ENCODE measurements around the gene CIITA. TPM values are rescaled to one million over a fixed set of nuclear protein-coding genes. Genes with fewer than 3 reads are reported as not detected.

The CIITA gene
- total and polyA plus RNA-seq, 9 of the 15 experiments (the other 6 are each of a cell fraction or from before 2014, with no cell fraction given): 0.01 to 0.20 (median 0.11) TPM; not detected in 4

GRCh38 chr16:10892782-10893318 is 15.8 kb downstream of the CIITA start (continued):
- TF ChIP-seq NFYB (IDR thresholded peaks at IDR 0.05; ENCODE audit: extremely low read depth, insufficient read length): no peak
- no peak for TF ChIP-seq RBM22 (IDR thresholded peaks at IDR 0.05; ENCODE audit: low read depth, low read length, poor library complexity, severe bottlenecking)
- no peak for TF ChIP-seq CSDE1 (IDR thresholded peaks at IDR 0.05)
- TF ChIP-seq MCM5 (IDR thresholded peaks at IDR 0.05; ENCODE audit: low read depth): no peak

GRCh38 chr16:10895053-10895946 is 18.3 kb downstream of the CIITA start:
- WGBS (ENCODE audit: insufficient coverage, low coverage, missing lambda C conversion rate): 3% methylated on average over 14 of the region's 17 CpGs
- ChIA-PET CTCF (ENCODE audit: low intra/inter-chr PET ratio) (no interaction called here), POLR2A (interaction anchor here (0.6 to 0.7 kb wide), 3 partner anchors 31 to 537 kb away, joined by 3 to 4 read pairs (median 3); no protein-coding TSS in a partner anchor)
- Histone ChIP-seq H3K4me3 (no peak overlapping the region), H3K36me3 (ENCODE audit: control insufficient read depth, insufficient read depth, low read length) (no peaks in the 10 kb centered on the region), H3K27ac (ENCODE audit: extremely low read depth, low read depth, low read length) (no peak overlapping the region), H3K9me3 (replicated peaks; ENCODE audit: control insufficient read depth, insufficient read depth, low read depth, low read length) (no peaks in the 10 kb centered on the region), H3K4me1 (replicated peaks in 1 of 2; ENCODE audit: control insufficient read depth in 2 of 2, insufficient read depth in 2 of 2, low read length in 2 of 2) (no peaks in the 10 kb centered on the region), H3K79me2 (ENCODE audit: control insufficient read depth, insufficient read depth, low read length) (no peaks in the 10 kb centered on the region), H2AFZ (ENCODE audit: low read depth, low read length) (no peak overlapping the region), H3K4me2 (ENCODE audit: insufficient read depth, low read length) (no peak overlapping the region), H3K9me1 (ENCODE audit: control insufficient read depth, insufficient read depth, low read length) (peaks cover 5% of the 10 kb centered on the region), H4K20me1 (replicated peaks; ENCODE audit: control insufficient read depth, insufficient read depth, low read length) (peaks cover 9% of the 10 kb centered on the region), H3K27me3 (ENCODE audit: control insufficient read depth in 2 of 2, insufficient read depth in 2 of 2, low read length in 2 of 2) (peaks cover 2 to 12% of the 10 kb centered on the region in 2 experiments; a peak in 2 of 5 replicates), H3K9ac (ENCODE audit: insufficient read depth in 1 of 2, low read depth in 2 of 2, low read length in 2 of 2) (no peak overlapping the region)
- peak; percentile 80 for ATAC-seq
- peak; percentile 64 to 79 (median 72) for DNase-seq (ENCODE audit: extremely low read depth in 1 of 4, low spot score in 3 of 4)
- in situ Hi-C loops (cut with MboI): no loop called here
- no TSS peak for BruUV-seq (replicated peaks)
- FAIRE-seq: peak; percentile 76
- intact Hi-C loops (cut with micrococcal nuclease): no loop called here
- TF ChIP-seq NR2C2 (CRISPR knock-in tag; IDR thresholded peaks at IDR 0.05) (peak; percentile 58; the same call in 1 of the 2 replicates), NR2C2 (tag; IDR thresholded peaks at IDR 0.05) (no peak), ZNF23 (CRISPR knock-in tag; IDR thresholded peaks at IDR 0.05) (no peak), IRF2 (CRISPR knock-in tag; IDR thresholded peaks at IDR 0.05) (no peak), CBX8 (IDR thresholded peaks at IDR 0.05; ENCODE audit: borderline replicate concordance, extremely low read depth, low read depth, low read length, poor library complexity, severe bottlenecking) (no peak), KHSRP (IDR thresholded peaks at IDR 0.05) (no peak), E2F5 (CRISPR knock-in tag; IDR thresholded peaks at IDR 0.05) (0 out of 2 replicates have a peak, but pooled peaks have one; percentile 27), NCOA4 (IDR thresholded peaks at IDR 0.05; ENCODE audit: partially characterized antibody) (no peak), MECOM (CRISPR knock-in tag; IDR thresholded peaks at IDR 0.05) (peak; percentile 65; the same call in 1 of the 2 replicates), TSHZ1 (CRISPR knock-in tag; IDR thresholded peaks at IDR 0.05) (no peak), SIN3A (IDR thresholded peaks at IDR 0.05; ENCODE audit: borderline replicate concordance in 2 of 2, control insufficient read depth in 1 of 2, low read depth in 2 of 2, low read length in 2 of 2) (peak in 1 of 2 experiments; percentile 19; a peak in 1 of 4 replicates)
